KBM-7 (cell line): Measurements from ENCODE around the gene OR4D11.
"Not testable (repeated sequence)": the region's sequence is repeated elsewhere in the genome, so short reads cannot be mapped to it uniquely, and the experiment has no call there.

Experiments used
- DNase-seq: peaks from one replicate; pipeline ENCODE4 v3.0.0-alpha.2; 2015
- in situ Hi-C: fragments of 300-500 bp; cut with MboI; formaldehyde crosslinking; loops from 2 replicates; pipeline ENCODE4 v1.14.3; 2020; ENCODE audit warnings: low sequenced_read_pairs, low pct_unique_long_range_greater_than_20kb, mixed read lengths

The OR4D11 gene

GRCh38 chr11:59503276-59503675 is at the start of gene OR4D11:
Gene OR4D11 (plus strand): TSS chr11:59503576. CDS start chr11:59503576, 0 bp downstream.
- no peak for DNase-seq
- in situ Hi-C loops = no loop called here

- in situ Hi-C loops = no loop called here
- no peak for DNase-seq
Measured at GRCh38 chr11:59456661-59457060, 46.7 kb upstream of the OR4D11 start, which contains the start of gene OR4D6. Gene OR4D6 (plus strand): TSS chr11:59456961. CDS start chr11:59456961, 0 bp downstream.

- DNase-seq = no peak
- in situ Hi-C loops = no loop called here
Measured at GRCh38 chr11:59459916-59460315, 43.5 kb upstream of the OR4D11 start.

GRCh38 chr11:59463190-59463641 is 40.2 kb upstream of the OR4D11 start:
- in situ Hi-C loops = no loop called here
- DNase-seq = no peak

- in situ Hi-C loops = no loop called here
- no peak for DNase-seq
Measured at GRCh38 chr11:59473015-59473414, 30.4 kb upstream of the OR4D11 start, which contains the start of gene OR4D10. Gene OR4D10 (plus strand): TSS chr11:59473315. CDS start chr11:59477430, 4,115 bp downstream.

GRCh38 chr11:59475176-59475575 is 28.2 kb upstream of the OR4D11 start:
- in situ Hi-C loops = no loop called here
- no peak for DNase-seq

- no peak for DNase-seq
- in situ Hi-C loops = no loop called here
Measured at GRCh38 chr11:59479906-59480305, 23.5 kb upstream of the OR4D11 start.

- no peak for DNase-seq
- in situ Hi-C loops = no loop called here
Measured at GRCh38 chr11:59480359-59480758, 23.0 kb upstream of the OR4D11 start.

- in situ Hi-C loops = no loop called here
- no peak for DNase-seq
Measured at GRCh38 chr11:59501931-59502330, 1.4 kb upstream of the OR4D11 start.

- in situ Hi-C loops = no loop called here
- DNase-seq = peak; percentile 62
Measured at GRCh38 chr11:59510941-59511589, 7.7 kb downstream of the OR4D11 start, which contains the start of gene OR4D9. Gene OR4D9 (plus strand): TSS chr11:59511539. CDS start chr11:59514913, 3,374 bp downstream.

- in situ Hi-C loops = no loop called here
- no peak for DNase-seq
Measured at GRCh38 chr11:59511675-59512074, 8.3 kb downstream of the OR4D11 start.

GRCh38 chr11:59520139-59520538 is 16.8 kb downstream of the OR4D11 start:
- in situ Hi-C loops, DNase-seq: not testable (repeated sequence)

- no peak for DNase-seq
- in situ Hi-C loops = no loop called here
Measured at GRCh38 chr11:59520741-59521140, 17.4 kb downstream of the OR4D11 start.

- DNase-seq = peak; percentile 12
- in situ Hi-C loops = no loop called here
Measured at GRCh38 chr11:59523541-59523940, 20.2 kb downstream of the OR4D11 start.

- in situ Hi-C loops = no loop called here
- DNase-seq = no peak
Measured at GRCh38 chr11:59528711-59529110, 25.3 kb downstream of the OR4D11 start.

- in situ Hi-C loops = no loop called here
- DNase-seq = no peak
Measured at GRCh38 chr11:59532620-59533019, 29.2 kb downstream of the OR4D11 start.

GRCh38 chr11:59534676-59535075 is 31.3 kb downstream of the OR4D11 start:
- no peak for DNase-seq
- in situ Hi-C loops = no loop called here

- in situ Hi-C loops = no loop called here
- no peak for DNase-seq
Measured at GRCh38 chr11:59542142-59542810, 38.9 kb downstream of the OR4D11 start.

- in situ Hi-C loops = not testable (repeated sequence)
Measured at GRCh38 chr11:59543713-59544112, 40.3 kb downstream of the OR4D11 start.

GRCh38 chr11:59544869-59545178 is 41.4 kb downstream of the OR4D11 start:
- in situ Hi-C loops = no loop called here
- no peak for DNase-seq

More at GRCh38 chr11:59543713-59544112, 40.3 kb downstream of the OR4D11 start:
- DNase-seq = not testable (repeated sequence)
